Panc1 (cell line): Measurements from ENCODE around the gene PRMT9.

ENCODE experiments used
- CTCF ChIP-seq: fragments of 450-650 bp; IDR thresholded peaks from 2 replicates; pipeline ENCODE4 v1.5.1; 2017; ENCODE audit warnings: mild to moderate bottlenecking
- POLR2AphosphoS5 ChIP-seq: IDR thresholded peaks from 2 replicates; pipeline ENCODE4 v1.6.1; 2012; ENCODE audit warnings: mild to moderate bottlenecking, low read depth, low read length, moderate library complexity
- TCF7L2 ChIP-seq: IDR thresholded peaks from 2 replicates; pipeline ENCODE4 v1.6.1; 2011; ENCODE audit warnings: mild to moderate bottlenecking, low read depth, low read length, inconsistent platforms

GRCh38 chr4:147658501-147658900, 25.5 kb downstream of the PRMT9 start:
- TF ChIP-seq POLR2AphosphoS5 (no peak), TCF7L2 (no peak), CTCF (no peak)
